UCSD-AML1 (cell line): ENCODE data around the gene RETN.

Experiments
- DNase-seq: peaks from one replicate; lab custom pipeline; 2025; ENCODE audit not compliant: unreplicated experiment; lab: John Stamatoyannopoulos, UW

The RETN gene

GRCh38 chr19:7657131-7657751 lies 11.6 kb upstream of the RETN start:
- peak; percentile 60 for DNase-seq

GRCh38 chr19:7658219-7658686 lies 10.6 kb upstream of the RETN start:
- no peak for DNase-seq

- DNase-seq = no peak
These were observed 6.9 kb upstream of the RETN start for GRCh38 chr19:7661744-7662538.

- DNase-seq = no peak
These were observed 6.2 kb upstream of the RETN start for GRCh38 chr19:7662657-7663056.

- no peak for DNase-seq
These were observed 5.1 kb upstream of the RETN start for GRCh38 chr19:7663706-7664105.

GRCh38 chr19:7665076-7665475 lies 3.8 kb upstream of the RETN start:
- no peak for DNase-seq

- DNase-seq = no peak
These were observed 792 bp downstream of the RETN start for GRCh38 chr19:7669641-7670040.

- no peak for DNase-seq
These were observed 1.4 kb downstream of the RETN start for GRCh38 chr19:7670150-7670783.

GRCh38 chr19:7670790-7671189 lies 1.9 kb downstream of the RETN start:
- DNase-seq = no peak

- no peak for DNase-seq
These were observed 3.7 kb downstream of the RETN start for GRCh38 chr19:7672522-7672921.

GRCh38 chr19:7674010-7675005 lies 5.5 kb downstream of the RETN start:
- peak; percentile 80 for DNase-seq

GRCh38 chr19:7676376-7676775 lies 7.5 kb downstream of the RETN start:
- DNase-seq = peak; percentile 81

GRCh38 chr19:7676854-7677253 lies 8.0 kb downstream of the RETN start, which contains the start of gene MCEMP1:
TSS of gene MCEMP1 (plus strand) at chr19:7677090. CDS start at chr19:7677121, 31 bp downstream.
- peak; percentile 76 for DNase-seq

GRCh38 chr19:7677669-7678311 lies 8.9 kb downstream of the RETN start:
- DNase-seq = peak; percentile 34

GRCh38 chr19:7678971-7679751 lies 10.3 kb downstream of the RETN start:
- peak; percentile 31 for DNase-seq

GRCh38 chr19:7679771-7680605 lies 11.1 kb downstream of the RETN start:
- no peak for DNase-seq

GRCh38 chr19:7680606-7681339 lies 11.9 kb downstream of the RETN start, which contains the start of gene TRAPPC5:
TSS of gene TRAPPC5 (plus strand) at chr19:7680833. CDS start at chr19:7682254, 1,421 bp downstream.
- peak; percentile 93 for DNase-seq
